ENCODE results near the gene CCT5. TPM values are rescaled to one million over a fixed set of nuclear protein-coding genes. Genes with fewer than 3 reads are reported as not detected.

Gene CCT5
- total RNA-seq, 1 donor from 2014 or later, result 401 TPM

- TF ChIP-seq CTCF (conservative IDR thresholded peaks at IDR 0.05), result no peak
- Mint-ChIP-seq H3K27ac (ENCODE audit: unreplicated experiment) (no peak overlapping the region), H3K27me3 (ENCODE audit: low read depth) (no peaks in the 10 kb centered on the region), H3K9me3 (no peaks in the 10 kb centered on the region), H3K4me1 (no peaks in the 10 kb centered on the region), H3K4me3 (no peak overlapping the region), H3K36me3 (ENCODE audit: low read depth) (peaks cover 18% of the 10 kb centered on the region)
- DNase-seq (ENCODE audit: low read depth, low spot score), result no peak
Observed at GRCh38 chr5:10290438-10290837, 40.4 kb downstream of the CCT5 start.

GRCh38 chr5:10291692-10292339 is 41.7 kb downstream of the CCT5 start:
- Mint-ChIP-seq H3K27me3 (ENCODE audit: low read depth) (no peaks in the 10 kb centered on the region), H3K4me1 (no peaks in the 10 kb centered on the region), H3K27ac (ENCODE audit: unreplicated experiment) (no peak overlapping the region), H3K36me3 (ENCODE audit: low read depth) (peaks cover 18% of the 10 kb centered on the region), H3K4me3 (no peak overlapping the region), H3K9me3 (no peaks in the 10 kb centered on the region)
- no peak for DNase-seq (ENCODE audit: low read depth, low spot score)
- TF ChIP-seq CTCF (conservative IDR thresholded peaks at IDR 0.05), result no peak

GRCh38 chr5:10293907-10294662 is 44.0 kb downstream of the CCT5 start:
- no peak for DNase-seq (ENCODE audit: low read depth, low spot score)
- peaks cover 7% of the 10 kb centered on the region for H3K4me1 Mint-ChIP-seq

GRCh38 chr5:10295619-10296326 is 45.7 kb downstream of the CCT5 start:
- Mint-ChIP-seq H3K27ac (ENCODE audit: unreplicated experiment) (no peak overlapping the region), H3K4me1 (peaks cover 7% of the 10 kb centered on the region), H3K9me3 (no peaks in the 10 kb centered on the region), H3K4me3 (no peak overlapping the region), H3K27me3 (ENCODE audit: low read depth) (no peaks in the 10 kb centered on the region), H3K36me3 (ENCODE audit: low read depth) (peaks cover 12% of the 10 kb centered on the region)
- no peak for TF ChIP-seq CTCF (conservative IDR thresholded peaks at IDR 0.05)
- no peak for DNase-seq (ENCODE audit: low read depth, low spot score)

More at GRCh38 chr5:10293907-10294662, 44.0 kb downstream of the CCT5 start:
- Mint-ChIP-seq H3K27me3 (ENCODE audit: low read depth) (no peaks in the 10 kb centered on the region), H3K36me3 (ENCODE audit: low read depth) (peaks cover 11% of the 10 kb centered on the region), H3K4me3 (no peak overlapping the region), H3K27ac (ENCODE audit: unreplicated experiment) (no peak overlapping the region), H3K9me3 (no peaks in the 10 kb centered on the region)
- TF ChIP-seq CTCF (conservative IDR thresholded peaks at IDR 0.05), result no peak

- no peak for DNase-seq (ENCODE audit: low read depth, low spot score)
- peaks cover 9% of the 10 kb centered on the region for H3K36me3 Mint-ChIP-seq (ENCODE audit: low read depth)
- no peaks in the 10 kb centered on the region for H3K27me3 Mint-ChIP-seq (ENCODE audit: low read depth)
- H3K4me3 Mint-ChIP-seq, result no peak overlapping the region
- H3K4me1 Mint-ChIP-seq, result peaks cover 7% of the 10 kb centered on the region
- H3K27ac Mint-ChIP-seq (ENCODE audit: unreplicated experiment), result no peak overlapping the region
- no peaks in the 10 kb centered on the region for H3K9me3 Mint-ChIP-seq
- TF ChIP-seq CTCF (conservative IDR thresholded peaks at IDR 0.05), result no peak
Observed at GRCh38 chr5:10297646-10298204, 47.6 kb downstream of the CCT5 start.
